ENCODE measurements around the gene IPO5. TPM values are rescaled to one million over a fixed set of nuclear protein-coding genes. Genes with fewer than 3 reads are reported as not detected.

The IPO5 gene
- 100 to 1,000 TPM in 1 of 4 donors, 10 to 100 TPM in 3; 29.8 to 101 (median 42.1) TPM for total RNA-seq

- TF ChIP-seq, protein P1, sequence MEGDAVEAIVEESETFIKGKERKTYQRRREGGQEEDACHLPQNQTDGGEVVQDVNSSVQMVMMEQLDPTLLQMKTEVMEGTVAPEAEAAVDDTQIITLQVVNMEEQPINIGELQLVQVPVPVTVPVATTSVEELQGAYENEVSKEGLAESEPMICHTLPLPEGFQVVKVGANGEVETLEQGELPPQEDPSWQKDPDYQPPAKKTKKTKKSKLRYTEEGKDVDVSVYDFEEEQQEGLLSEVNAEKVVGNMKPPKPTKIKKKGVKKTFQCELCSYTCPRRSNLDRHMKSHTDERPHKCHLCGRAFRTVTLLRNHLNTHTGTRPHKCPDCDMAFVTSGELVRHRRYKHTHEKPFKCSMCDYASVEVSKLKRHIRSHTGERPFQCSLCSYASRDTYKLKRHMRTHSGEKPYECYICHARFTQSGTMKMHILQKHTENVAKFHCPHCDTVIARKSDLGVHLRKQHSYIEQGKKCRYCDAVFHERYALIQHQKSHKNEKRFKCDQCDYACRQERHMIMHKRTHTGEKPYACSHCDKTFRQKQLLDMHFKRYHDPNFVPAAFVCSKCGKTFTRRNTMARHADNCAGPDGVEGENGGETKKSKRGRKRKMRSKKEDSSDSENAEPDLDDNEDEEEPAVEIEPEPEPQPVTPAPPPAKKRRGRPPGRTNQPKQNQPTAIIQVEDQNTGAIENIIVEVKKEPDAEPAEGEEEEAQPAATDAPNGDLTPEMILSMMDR (IDR thresholded peaks at IDR 0.05): no peak
- TF ChIP-seq POLR2A (IDR thresholded peaks at IDR 0.05): no peak
- no peaks in the 10 kb centered on the region for H3K36me3 ChIP-seq
- H3K4me1 ChIP-seq: no peaks in the 10 kb centered on the region
- H3K27ac ChIP-seq: no peak within 1 kb of the TSS
- H3K27me3 ChIP-seq: no peaks in the 10 kb centered on the region
- H3K4me3 ChIP-seq: no peak within 1 kb of the TSS
- DNase-seq: no peak
- no peaks in the 10 kb centered on the region for H3K9me3 ChIP-seq
Measured at GRCh38 chr13:97953376-97953970, at the start of gene IPO5. TSS of gene IPO5 (plus strand) at chr13:97953675. CDS start at chr13:97976697, 23,022 bp downstream.

DNA sequence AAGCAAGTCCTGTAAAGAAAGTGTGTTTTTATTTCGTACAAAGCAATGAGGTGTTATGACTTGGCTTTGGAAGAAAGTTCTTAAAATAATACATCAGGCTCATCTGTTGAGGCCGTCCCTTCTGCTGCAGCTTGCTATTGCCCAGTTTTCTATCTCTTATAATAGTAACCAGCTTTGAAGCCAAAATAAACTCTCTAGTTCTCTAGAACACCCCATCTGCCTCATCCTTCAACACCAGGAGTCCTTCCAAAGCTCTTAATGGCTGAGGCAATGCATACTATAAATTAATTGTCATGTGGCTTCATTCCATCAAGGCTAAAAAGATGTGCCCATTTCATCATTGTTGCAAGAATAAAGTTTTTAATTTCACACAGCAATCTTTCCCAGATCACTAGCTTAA lies 49.4 kb upstream of the IPO5 start:
- Histone ChIP-seq H3K4me1 (no peaks in the 10 kb centered on the region), H3K9me3 (no peaks in the 10 kb centered on the region), H3K4me3 (no peak overlapping the region), H3K36me3 (no peaks in the 10 kb centered on the region), H3K27me3 (no peaks in the 10 kb centered on the region), H3K27ac (no peak overlapping the region)
- no peak for TF ChIP-seq POLR2A (IDR thresholded peaks at IDR 0.05)
- TF ChIP-seq, protein P1 (IDR thresholded peaks at IDR 0.05): no peak
- no peak for DNase-seq

- no peaks in the 10 kb centered on the region for H3K4me1 ChIP-seq
- no peaks in the 10 kb centered on the region for H3K27me3 ChIP-seq
- H3K27ac ChIP-seq: no peak overlapping the region
- no peak overlapping the region for H3K4me3 ChIP-seq
- H3K9me3 ChIP-seq: no peaks in the 10 kb centered on the region
- no peak for TF ChIP-seq POLR2A (IDR thresholded peaks at IDR 0.05)
- TF ChIP-seq, protein P1 (IDR thresholded peaks at IDR 0.05): no peak
- no peaks in the 10 kb centered on the region for H3K36me3 ChIP-seq
- DNase-seq: no peak
Measured at GRCh38 chr13:97905517-97905916, 48.0 kb upstream of the IPO5 start.

GRCh38 chr13:97911311-97912138 lies 42.0 kb upstream of the IPO5 start:
- Histone ChIP-seq H3K36me3 (no peaks in the 10 kb centered on the region), H3K4me1 (no peaks in the 10 kb centered on the region), H3K27ac (no peak overlapping the region), H3K9me3 (no peaks in the 10 kb centered on the region), H3K4me3 (no peak overlapping the region), H3K27me3 (no peaks in the 10 kb centered on the region)
- TF ChIP-seq POLR2A (IDR thresholded peaks at IDR 0.05): no peak
- TF ChIP-seq, protein P1 (IDR thresholded peaks at IDR 0.05): peak in 2 of 6 experiments; percentile 8 to 26
- no peak for DNase-seq

GRCh38 chr13:97912139-97912535 lies 41.3 kb upstream of the IPO5 start:
- H3K27ac ChIP-seq: no peak overlapping the region
- no peak overlapping the region for H3K4me3 ChIP-seq
- H3K36me3 ChIP-seq: no peaks in the 10 kb centered on the region
- TF ChIP-seq, protein P1 (IDR thresholded peaks at IDR 0.05): no peak
- TF ChIP-seq POLR2A (IDR thresholded peaks at IDR 0.05): no peak
- no peak for DNase-seq
- no peaks in the 10 kb centered on the region for H3K27me3 ChIP-seq
- no peaks in the 10 kb centered on the region for H3K9me3 ChIP-seq
- no peaks in the 10 kb centered on the region for H3K4me1 ChIP-seq
